ACHN (cell line): ENCODE measurements around the gene KSR2.
"Not testable (repeated sequence)": the region's sequence is repeated elsewhere in the genome, so short reads cannot be mapped to it uniquely, and the experiment has no call there.

Experiments used
- DNase-seq: peaks from one replicate; pipeline ENCODE4 v3.0.0-alpha.2; 2015
- in situ Hi-C: cut with HindIII; loops from 2 replicates; pipeline ENCODE4 v1.10.0; 2017; ENCODE audit warnings: low sequenced_read_pairs, low pct_ligation_motif_present, low pct_unique_long_range_greater_than_20kb

KSR2 gene

DNA sequence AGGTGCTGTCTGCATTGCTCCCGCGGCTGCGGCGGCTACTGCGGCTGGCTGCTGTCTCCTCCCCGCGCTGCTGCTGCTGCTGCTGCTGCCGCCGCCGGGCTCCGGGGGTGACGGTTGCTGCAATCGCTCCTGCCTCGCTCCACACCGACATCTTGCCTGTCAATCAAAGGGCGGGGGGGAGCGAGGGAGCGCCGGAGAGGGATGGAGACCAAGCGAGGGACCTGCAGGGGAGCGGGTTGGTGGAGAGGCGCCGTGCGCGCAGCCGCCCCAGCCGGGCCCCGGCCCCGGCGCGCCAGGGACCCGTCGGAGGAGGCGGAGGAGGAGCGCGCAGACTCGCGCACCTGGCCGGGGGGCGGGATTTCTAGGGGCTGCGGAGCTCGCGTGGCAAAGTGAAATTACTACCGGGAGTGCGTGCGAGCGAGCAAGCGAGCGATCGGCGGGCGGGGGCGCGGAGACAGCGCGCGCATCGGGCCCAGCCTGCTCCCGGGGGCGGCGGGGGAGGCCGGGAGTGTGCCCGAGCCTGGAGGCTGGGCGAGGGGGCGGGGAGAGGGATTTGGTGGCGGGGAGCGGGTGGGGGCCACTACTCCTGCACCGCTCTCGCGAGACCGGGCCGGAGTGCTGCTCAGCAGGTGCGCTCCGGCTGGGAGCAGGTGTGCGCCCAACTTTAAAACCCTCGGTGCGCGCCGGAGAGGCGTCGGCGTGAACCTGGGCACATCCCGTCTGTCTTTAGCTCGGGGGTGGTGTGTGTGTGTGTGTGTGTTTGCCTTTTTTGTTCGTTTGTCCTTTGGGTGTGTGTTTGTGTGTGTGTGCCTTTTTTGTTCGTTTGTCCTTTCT lies at the start of gene KSR2:
KSR2 (minus strand) TSS at position 165 of the 834 bp plus-strand sequence. CDS start 735 bp downstream, outside the sequence.
- DNase-seq, result peak; percentile 83
- in situ Hi-C loops, result no loop called here

DNA sequence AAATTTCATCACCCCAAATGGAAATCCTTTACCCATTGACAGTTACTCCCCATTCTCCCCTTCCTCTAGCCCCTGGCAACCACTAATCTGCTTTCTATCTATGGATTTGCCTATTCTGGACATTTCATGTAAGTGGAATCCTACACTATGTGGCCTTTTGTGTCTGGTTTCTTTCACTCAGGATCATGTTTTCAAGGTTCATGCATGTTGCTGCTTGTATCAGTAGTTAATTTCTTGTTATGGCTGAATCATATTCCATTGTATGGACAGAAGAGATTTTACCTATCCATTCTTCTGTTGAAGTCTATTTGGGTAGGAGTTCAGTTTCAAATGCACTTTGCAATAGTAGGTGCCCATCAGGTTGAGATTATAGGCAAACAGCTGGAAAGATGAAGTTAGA lies 49.1 kb upstream of the KSR2 start:
- DNase-seq, result no peak
- in situ Hi-C loops, result no loop called here

DNA sequence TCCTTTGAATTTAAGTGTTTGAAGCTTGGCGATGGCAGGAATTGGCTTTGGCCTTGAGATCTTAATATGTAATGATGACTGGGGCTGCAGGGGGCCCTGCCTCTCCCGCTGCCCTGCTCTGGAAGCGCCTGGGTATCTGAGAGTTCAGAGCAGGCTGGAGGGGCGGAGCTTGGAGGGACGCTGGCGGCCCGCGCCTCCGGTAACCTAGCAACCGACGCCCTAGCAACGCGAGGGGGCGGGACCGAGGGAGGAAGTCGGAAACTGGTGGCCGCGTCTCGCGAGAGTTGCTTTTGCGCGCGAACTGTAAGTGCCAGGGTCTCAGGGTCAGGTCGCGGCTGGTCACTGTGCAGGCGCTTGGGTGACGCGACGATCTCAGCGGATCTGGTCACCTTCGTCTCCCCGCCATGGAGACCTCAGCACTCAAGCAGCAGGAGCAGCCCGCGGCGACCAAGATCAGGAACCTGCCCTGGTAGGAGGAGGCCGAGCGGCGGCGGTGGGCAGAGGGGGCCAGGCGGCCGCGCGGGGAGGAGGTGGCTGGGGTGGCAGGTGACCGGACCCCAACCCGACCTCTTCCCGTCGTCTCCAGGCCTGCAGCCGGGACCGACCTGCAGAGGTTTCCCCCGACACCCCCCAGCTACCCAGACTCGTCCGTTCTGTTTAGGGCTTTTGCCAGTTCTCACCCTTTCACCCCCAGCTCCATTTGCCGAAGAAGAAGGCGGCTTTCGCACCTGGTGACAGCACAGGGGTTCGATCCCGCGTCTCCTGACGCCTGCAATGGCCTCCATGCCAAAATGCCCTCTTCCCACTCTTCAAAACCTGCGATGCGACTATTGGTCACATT lies 47.9 kb upstream of the KSR2 start, which contains the start of gene RFC5:
RFC5 (plus strand) TSS at position 280 of the 841 bp plus-strand sequence; CDS start at position 405, 125 bp downstream.
- peak; percentile 100 for DNase-seq
- in situ Hi-C loops, result no loop called here

- in situ Hi-C loops, result no loop called here
- no peak for DNase-seq
Observed at GRCh38 chr12:118015944-118016343, 47.2 kb upstream of the KSR2 start.

GRCh38 chr12:118015306-118015705 lies 46.5 kb upstream of the KSR2 start:
- in situ Hi-C loops, result no loop called here
- no peak for DNase-seq

DNA sequence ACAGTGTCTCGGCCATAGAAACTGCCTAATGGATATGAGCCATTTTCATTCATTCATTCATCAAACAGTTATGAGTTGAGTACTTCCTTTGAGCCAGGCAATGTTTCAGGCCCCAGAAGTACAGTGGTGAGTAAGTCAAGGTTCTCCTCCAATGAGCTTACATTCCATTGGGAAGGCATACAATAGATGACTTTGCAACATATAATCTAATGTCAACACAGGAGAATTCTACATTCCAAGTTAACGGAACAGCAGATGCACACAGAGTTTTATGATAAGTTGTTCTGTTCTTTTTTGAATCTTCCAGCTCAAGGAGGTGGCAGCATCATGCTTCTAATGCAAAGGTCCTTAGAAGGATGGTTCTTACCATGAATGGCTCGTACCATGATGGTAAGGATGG lies 44.5 kb upstream of the KSR2 start:
- DNase-seq, result no peak
- in situ Hi-C loops, result no loop called here

GRCh38 chr12:118011961-118012360 lies 43.2 kb upstream of the KSR2 start:
- DNase-seq, result no peak
- in situ Hi-C loops, result no loop called here

DNA sequence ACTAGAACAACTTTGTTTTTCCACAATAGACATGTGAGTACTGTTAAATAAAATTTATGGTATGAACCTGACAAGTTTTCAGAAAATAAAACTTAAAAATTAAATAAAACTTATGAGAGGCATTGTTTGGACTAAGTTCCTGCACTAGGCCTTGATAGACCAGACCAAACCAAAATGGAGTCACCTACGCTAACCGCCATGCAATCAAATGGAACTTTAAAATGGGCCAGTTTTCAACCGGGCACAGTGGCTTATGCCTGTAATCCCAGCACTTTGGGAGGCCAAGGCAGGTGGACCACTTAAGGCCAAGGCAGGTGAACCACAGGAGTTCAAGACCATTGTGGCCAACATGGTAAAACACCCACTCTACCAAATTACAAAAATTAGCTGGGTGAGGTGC lies 42.6 kb upstream of the KSR2 start:
- in situ Hi-C loops, result no loop called here
- no peak for DNase-seq

GRCh38 chr12:118010903-118011302 lies 42.1 kb upstream of the KSR2 start:
- DNase-seq, result no peak
- in situ Hi-C loops, result no loop called here

DNA sequence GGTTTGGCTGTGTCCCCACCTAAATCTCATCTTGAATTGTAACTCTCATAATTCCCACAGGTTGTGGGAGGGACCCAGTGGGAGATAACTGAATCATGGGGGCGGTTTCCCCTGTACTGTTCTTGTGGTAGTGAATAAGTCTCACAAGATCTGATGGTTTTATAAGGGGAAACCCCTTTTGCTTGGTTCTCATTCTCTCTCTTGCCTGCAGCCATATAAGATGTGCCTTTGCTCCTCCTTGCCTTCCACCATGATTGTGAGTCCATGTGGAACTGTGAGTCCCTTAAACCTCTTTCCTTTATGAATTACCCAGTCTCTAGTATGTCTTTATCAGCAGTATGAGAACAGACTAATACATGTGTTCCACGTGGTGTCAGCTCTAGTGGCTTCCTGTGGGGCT lies 31.0 kb upstream of the KSR2 start:
- DNase-seq, in situ Hi-C loops: not testable (repeated sequence)

- in situ Hi-C loops, result no loop called here
- no peak for DNase-seq
Observed at GRCh38 chr12:117998719-117999118, 29.9 kb upstream of the KSR2 start.

- in situ Hi-C loops, result no loop called here
- DNase-seq, result no peak
Observed at GRCh38 chr12:117994551-117995438, 26.0 kb upstream of the KSR2 start.

DNA sequence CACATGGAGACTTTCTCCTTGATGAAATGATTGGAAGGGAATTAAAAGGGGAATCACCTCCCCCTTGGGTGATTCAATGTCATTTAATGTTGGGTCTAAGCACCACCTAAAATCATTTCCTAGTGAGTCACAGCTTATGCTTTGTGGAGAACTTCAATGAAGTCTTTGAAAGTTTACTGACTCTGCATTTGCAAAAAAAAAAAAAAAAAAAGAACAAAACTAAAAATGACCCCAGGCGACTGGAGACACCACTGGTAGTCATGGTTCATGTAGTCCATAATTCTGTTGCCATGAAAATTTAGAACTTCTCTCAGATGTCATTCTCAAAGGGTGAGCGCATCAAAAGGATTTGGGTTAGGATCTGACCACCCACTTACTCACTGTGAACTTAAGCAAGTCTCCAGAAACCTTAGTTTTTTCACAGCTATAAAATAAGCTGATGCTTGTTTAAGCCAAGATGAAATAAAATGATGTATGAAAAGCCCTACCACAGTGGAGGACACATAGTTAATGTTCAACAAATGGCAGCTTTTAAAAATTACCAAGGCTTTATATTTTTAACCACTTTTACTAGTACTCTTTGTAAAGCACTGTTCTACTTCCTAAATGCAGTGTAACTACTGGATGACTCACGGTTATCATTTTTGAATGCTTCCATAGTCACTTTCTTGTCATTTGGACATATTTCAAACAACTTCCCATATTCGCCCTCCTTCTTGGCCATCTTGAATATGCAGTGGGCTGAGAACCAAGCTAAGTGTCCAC lies 18.1 kb upstream of the KSR2 start:
- in situ Hi-C loops, result no loop called here
- peak; percentile 88 for DNase-seq

- in situ Hi-C loops, result no loop called here
- DNase-seq, result no peak
Observed at GRCh38 chr12:117985182-117985581, 16.4 kb upstream of the KSR2 start.

- in situ Hi-C loops, result no loop called here
- DNase-seq, result no peak
Observed at GRCh38 chr12:117981267-117981666, 12.5 kb upstream of the KSR2 start.

- DNase-seq, result no peak
- in situ Hi-C loops, result no loop called here
Observed at GRCh38 chr12:117980616-117981015, 11.8 kb upstream of the KSR2 start.

DNA sequence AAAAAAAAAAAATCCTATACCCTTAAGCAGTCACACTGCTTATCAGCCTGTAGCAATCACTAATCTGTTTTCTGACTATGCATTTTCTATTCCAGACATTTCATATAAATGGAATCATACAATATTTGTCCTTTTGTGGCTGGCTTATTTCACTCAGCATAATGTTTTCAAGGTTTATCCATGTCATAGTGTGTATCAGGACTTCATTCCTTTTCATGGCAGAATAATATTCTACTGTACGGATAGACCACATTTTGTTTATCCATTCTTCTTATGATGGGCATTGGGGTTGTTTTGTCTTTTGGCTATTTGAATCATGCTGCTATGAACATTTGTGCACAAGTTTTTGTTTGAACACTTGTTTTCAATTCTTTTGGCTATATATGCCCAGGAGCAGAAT lies 8.6 kb upstream of the KSR2 start:
- in situ Hi-C loops, result no loop called here
- no peak for DNase-seq

- DNase-seq, result no peak
- in situ Hi-C loops, result no loop called here
Observed at GRCh38 chr12:117975006-117975405, 6.2 kb upstream of the KSR2 start.
